ENCODE measurements around the gene PATJ.
A peak's percentile ranks its signal among the peaks of the same experiment; 100 is the strongest.
"Not testable (repeated sequence)": the region's sequence is repeated elsewhere in the genome, so short reads cannot be mapped to it uniquely, and the experiment has no call there.

The PATJ gene

DNA sequence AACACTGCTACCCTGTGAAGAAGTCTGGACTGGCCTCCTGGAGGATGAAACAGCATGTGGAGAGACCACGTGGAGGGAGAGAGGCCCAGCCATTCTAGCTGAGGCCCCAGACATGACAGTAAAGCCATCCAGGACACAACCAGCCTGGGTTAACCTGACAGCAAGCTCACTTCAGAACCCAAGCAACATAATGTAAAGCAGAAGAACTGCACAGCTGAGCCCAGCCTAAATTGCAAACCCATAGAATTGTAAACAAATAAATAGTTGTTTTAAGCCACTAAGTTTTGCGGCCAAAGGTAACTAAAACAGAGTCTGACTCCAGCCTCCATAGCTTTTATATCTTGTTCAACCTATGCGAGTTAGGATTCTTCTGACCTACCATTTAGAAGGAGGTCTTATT is 355.2 kb downstream of the PATJ start:
- no peak for DNase-seq (ENCODE audit: low spot score)

DNA sequence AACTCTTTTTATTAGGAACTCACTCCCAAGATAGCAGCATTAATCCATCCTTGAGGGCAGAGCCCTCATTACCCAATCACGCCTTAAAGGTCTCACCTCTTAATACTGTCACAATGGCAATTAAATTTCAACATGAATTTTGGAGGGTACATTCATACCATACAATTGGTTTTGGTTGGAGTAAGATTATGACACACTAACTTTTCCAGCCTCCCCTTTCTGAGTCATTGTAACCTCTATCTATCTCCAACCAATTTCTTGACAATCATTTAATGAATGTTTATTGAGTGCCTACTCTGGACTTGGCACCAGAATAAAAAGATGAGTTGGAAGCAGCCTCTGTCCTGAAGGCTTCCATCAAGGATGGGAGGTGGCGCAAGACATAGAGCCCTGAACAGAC is 358.2 kb downstream of the PATJ start:
- DNase-seq (ENCODE audit: low spot score), result no peak

DNA sequence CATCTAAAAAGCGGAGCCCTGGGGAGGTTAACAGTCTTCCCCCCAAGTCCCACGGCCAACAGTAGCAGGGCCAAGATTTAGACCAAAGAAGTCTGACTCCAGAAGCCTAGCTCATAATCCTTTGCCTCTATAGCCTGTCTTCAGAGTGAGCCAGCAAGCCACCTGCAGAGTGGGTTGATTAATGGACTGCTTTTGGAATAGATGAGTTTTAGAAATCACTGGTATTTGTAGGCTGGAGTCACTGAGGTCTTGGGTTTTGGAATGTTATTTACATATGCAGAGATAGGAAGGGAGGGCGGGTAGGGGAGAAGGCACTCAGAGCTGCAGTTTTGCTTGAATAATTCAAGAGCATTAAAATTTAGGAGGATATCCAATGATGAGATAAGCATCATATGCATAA is 361.6 kb downstream of the PATJ start:
- DNase-seq (ENCODE audit: low spot score), result no peak

DNA sequence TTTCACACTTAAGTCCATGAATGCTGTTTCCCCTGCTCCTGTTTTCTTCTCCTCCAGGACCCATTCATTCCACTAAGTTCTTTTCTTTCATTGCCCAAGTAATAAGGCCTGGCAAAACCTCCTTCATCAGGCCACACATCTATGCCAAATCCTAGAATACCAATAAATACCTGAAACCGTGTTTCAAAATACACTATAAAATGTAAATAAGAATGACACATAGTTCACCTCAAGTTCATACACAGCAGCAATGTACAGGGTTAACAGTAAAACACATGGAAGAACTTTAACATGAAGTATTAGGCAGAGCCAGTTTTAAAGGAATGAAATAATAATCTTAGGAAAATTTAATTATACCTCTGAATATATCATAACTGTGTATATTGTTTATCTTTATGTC is 365.6 kb downstream of the PATJ start:
- no peak for DNase-seq (ENCODE audit: low spot score)

DNA sequence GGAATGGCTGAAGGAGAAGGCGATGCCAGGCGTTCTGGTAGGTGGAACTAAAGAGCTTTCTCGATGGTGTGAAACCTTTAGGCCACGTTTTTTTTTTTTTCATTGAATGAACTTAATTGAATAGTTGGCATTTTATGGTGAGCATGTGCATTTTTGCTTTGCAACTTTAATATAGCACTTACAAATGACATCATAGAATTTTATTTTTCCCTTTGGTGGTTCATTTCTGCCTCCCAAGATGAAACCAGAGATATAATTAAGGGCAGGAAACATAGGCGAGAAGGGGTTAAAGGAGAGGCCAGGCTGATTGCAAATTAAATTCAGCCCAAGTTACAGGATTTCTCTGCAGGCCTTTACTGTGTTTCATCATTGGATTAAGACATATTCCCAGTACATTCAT is 366.8 kb downstream of the PATJ start:
- no peak for DNase-seq (ENCODE audit: low spot score)

DNA sequence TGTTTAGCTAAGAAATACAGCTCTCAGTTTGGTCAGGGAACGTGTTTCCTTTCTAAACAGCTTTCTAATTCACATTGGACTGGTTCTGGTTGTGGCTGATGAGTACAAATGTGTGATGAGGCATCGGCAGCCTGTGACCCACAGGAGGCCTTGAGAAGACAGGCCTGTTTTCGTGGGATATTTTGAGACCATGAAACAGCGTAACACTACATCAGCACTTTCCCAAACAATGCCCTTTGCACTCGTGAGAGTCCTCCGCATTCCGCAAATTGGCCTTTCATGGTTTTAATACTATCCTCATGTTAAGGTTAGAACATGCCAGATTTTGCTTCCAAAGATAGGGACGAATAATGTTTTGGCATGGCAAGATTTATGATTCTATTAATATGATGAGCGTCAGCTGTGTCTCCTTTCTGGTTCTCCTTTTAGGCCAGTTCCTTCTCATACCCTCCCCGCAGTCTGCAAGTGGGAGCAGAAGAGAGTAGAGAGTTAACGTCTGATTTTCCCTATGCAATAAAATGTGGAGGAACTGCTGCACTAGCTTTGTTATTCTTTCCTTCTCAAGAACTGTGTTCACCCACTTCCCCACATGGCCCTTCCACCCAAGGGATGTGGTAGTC is 368.0 kb downstream of the PATJ start:
- no peak for DNase-seq (ENCODE audit: low spot score)

DNA sequence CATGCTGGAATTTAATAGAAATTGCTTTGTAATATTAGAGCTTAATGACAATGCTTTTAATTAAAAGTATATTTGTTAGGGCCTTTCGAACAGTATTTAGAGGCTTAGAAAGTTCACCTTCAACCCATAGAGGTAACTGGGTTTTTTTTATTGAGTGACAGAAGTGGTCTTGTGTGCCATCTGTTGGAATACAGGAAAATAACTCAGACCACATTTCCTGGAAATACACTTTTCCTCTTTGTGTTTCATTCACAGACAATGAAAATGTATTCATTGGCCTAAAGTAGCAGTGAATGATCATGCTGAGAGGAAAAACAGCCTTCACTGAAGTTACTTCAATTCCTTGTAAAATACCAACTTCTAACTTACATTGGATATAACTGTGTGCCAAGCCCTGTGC is 368.8 kb downstream of the PATJ start:
- DNase-seq (ENCODE audit: low spot score), result no peak

DNA sequence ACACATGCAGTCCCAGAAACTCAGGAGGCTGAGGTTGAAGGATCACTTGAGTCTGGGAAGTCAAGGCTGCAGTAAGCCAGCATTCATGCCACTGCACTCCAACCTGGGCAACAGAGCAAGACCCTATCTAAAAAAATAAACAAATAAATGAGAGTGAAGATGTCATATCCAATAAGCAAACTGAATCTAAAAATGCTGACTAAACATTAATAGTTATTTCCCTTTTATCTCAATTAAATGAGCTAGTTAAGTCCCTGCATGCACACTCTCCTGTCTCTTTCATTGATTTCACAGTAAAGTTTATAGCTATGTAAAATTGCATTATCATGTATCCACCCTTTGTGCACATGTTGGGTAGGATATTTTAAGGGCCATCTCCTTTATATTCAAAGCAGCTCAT is 371.2 kb downstream of the PATJ start:
- no peak for DNase-seq (ENCODE audit: low spot score)

DNA sequence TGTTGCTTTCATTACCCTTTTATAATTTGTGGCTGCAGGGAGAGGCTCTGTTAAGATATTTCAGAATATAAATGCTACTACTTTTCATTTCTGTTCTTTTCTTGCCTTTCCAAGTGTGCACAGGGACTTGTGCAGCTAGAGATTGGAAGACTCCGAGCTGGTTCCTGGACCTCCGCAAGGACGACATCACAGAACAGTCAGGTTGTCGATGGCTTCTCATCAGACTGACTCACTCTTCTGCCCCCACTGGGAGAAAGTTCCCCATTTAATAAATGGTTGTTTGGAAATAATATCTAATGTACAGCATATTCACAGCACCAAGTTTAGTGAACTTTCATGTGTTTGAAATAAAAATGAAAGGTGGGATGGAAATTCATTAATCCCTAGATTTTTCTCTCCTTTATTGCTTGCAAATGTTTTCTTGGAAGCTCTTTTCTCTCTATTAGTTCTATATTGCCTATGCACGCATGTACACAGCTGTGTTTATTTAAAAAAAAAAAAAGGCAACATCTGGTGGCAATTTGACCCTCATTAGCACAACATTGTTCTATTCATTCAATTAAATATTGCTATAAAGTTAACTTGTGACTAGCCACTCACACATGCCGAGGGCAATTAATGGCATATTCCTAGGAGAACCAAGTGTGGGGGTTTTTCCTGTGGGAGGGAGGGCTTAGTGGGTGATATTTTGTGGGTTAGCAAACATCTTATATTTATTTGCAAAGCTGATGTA is 374.9 kb downstream of the PATJ start:
- DNase-seq (ENCODE audit: low spot score), result no peak

DNA sequence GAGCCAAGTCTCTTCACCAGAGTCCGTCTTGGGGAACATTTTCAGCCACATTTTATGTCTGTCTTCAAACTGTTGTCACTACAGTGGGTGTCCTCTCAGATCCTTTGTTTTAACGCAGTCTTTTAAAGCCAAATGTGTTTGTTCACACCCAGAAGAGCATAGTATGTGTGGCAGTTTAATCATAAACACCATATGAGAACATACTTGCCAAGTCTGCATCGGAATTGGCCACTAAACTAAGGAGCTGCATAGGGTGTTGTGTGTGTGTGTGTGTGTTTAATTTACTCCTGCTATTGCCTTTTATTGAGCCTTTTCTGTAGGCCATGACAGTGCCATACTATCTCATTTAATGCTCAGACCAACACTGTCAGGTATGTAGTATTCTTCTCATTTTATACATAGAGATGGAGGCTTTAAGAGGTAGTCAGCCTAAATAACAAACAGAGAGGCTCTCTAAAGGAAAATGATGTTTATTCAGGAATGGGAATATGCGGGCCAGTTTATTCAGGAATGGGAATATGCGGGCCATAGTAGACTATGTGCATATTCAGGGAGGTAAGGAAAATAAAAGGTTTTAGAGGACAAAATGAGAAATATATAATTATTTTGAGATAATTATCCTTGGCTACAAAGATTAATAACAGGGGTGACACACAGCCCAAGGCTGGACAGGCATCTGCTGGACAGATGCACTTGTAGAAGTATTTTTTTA is 384.5 kb downstream of the PATJ start:
- no peak for DNase-seq (ENCODE audit: low spot score)

DNA sequence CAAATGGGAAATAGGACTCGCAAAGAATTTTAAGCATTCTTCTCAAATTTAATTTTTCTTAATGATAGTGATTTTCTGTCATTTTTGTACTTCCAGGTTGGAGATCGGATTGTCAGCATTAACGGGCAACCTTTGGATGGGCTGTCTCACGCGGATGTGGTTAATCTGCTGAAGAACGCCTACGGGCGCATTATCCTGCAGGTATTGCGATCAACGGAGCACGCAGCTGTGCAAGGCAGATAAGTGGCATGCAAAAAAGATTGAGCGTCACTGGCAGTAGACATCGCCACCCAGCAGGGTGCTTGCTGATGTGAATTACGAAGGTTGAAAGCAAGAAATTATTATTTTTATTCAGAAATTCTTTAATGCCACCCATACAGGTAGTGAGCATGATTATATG is 386.5 kb downstream of the PATJ start:
- DNase-seq (ENCODE audit: low spot score), result no peak

DNA sequence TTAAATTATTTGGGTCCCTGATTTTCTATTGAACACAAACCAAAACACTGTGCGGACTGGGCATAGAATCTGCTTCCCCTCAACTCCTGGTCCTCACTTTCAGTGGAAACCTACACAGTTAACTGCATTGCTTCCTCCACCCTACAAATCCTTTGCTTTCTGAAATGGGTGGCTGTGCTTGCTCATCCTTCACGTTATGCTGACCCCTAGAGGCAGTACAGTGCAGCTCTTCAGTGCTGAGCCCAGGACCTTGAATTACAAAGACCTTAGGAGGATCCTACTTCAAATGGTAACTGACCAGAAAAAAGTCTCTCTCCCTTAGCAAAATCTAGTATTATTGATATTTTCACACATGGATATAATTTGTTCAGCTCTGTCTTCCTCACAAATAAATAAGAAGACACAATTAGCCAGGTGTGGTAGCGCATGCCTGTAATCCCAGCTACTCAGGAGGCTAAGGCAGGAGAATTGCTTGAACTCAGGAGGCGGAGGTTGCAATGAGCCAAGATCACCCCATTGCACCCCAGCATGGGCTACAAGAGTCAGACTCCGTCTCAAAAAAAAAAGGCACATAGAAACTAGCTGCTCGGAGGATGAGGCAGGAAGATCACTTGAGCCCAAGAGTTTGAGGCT is 388.9 kb downstream of the PATJ start:
- DNase-seq (ENCODE audit: low spot score), result peak; percentile 71

DNA sequence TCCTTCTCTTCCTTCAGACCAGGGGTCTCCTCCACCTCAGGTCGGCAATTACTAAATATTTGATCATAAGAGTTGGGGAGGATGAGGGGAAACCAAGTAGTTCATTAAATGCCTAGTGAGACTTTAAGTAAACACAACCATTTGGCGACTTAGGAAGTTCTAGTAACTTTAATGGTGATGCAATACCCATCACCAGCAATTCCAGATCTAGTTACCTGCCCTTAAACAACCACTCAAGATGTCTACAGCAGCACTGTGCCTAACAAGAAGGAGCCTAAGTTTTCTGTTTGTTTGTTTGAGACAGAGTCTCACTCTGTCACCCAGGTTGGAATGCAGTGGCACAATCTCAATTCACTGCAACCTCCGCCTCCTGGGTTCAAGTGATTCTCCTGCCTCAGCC is 395.7 kb downstream of the PATJ start:
- DNase-seq (ENCODE audit: low spot score), result no peak

DNA sequence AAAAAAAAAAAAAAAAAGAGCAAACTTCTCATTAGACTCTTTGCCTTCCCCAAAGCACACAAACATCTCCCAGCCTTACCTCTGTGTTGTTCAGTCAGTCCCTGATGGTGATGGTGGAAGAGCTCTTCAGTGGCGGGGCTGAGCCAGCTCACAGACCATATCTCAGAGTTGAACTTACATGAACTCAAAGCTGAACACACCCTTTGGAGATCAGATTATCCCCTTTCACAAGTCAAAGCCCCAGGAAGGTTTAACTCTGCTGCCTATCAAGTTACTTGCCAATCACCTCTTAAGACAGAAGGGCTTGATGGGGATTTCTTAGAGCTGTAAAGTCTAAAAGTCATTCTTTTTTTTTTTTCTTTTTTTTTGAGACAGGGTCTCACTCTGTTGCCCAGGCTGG is 397.1 kb downstream of the PATJ start:
- DNase-seq (ENCODE audit: low spot score), result no peak

DNA sequence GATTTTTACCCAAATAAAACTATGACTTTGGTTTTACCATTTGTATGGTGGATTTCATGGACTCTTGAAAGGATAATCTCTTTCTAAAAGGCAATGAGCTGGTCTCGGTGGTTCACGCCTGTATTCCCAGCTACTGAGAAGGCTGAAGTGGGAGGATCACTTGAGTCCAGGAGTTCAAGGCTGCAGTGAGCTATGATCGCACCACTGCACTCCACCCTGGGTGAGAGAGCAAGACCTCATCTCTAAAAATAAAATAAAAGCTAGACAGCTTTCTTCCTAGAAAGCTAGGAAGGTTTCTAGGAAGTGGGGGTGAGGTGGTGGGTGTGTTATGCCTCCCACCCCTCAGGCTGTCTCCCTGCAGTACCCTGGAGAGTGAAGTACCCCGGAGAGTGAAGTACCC is 398.4 kb downstream of the PATJ start:
- DNase-seq (ENCODE audit: low spot score), result no peak

DNA sequence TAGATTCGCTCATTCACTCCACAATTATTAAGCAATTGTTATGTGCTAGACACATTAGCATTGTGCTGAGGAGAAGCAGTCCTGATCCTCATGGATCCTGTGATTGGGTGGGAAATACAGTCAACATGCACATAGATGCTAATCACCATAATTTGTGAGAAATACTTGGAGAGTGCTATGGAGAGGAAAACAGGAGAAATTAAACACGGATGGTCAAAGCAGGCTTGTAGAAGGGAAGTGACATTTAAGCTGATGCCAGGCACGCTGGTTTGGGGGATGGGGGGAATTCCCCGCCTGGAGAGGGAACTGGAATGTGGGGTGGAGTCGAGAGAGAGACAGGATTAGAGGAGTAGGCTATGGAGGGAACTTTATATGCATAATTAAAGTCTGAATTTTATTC is 400.2 kb downstream of the PATJ start:
- DNase-seq (ENCODE audit: low spot score), result peak; percentile 54

DNA sequence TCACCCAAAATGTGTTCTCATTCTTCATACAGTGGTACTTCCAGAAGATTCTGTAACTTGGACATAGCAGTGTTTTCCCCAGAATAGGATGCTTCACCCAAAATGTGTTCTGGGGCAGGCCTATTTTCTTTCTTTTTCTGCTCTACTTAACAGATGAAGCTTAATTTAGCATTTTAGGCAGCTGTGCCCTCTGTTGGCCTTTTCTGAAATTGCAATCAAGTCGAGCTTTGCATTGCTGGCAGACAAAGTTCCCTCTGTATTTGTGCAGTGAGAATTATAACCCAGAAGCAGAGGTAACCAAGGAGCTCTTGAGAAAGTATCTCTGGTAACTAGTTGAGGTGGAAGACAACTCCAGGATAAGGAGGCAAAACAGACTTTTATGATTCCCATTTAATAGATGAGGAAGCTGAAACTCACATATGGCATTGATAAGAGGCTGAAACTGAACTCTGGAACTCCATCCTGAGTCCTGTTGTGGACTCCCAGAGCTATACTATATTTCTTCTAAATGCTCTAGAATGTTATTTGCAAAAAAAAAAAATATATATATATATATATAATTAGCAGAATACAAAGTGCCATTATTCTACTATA is 402.1 kb downstream of the PATJ start:
- peak; percentile 66 for DNase-seq (ENCODE audit: low spot score)

DNA sequence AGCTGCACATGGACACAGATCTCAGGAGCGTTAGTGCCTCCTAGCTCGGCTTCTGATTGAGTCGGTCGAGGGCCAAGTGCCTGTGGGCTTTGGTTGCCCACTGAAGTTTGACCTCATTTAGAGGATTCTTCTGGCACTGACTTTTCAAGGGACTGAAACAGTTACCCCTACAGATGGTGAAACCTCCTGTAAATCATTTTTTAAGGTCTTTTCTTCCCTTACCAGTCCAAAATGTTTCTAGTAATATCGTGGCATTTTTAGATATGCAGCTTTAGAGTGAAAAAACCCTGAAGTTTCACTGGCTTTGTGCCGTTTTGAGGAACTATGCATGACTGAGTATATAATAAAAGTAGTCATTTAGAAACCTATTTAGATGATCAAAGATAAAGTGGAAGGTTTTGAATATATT is 417.7 kb downstream of the PATJ start:
- no peak for DNase-seq (ENCODE audit: low spot score)

DNA sequence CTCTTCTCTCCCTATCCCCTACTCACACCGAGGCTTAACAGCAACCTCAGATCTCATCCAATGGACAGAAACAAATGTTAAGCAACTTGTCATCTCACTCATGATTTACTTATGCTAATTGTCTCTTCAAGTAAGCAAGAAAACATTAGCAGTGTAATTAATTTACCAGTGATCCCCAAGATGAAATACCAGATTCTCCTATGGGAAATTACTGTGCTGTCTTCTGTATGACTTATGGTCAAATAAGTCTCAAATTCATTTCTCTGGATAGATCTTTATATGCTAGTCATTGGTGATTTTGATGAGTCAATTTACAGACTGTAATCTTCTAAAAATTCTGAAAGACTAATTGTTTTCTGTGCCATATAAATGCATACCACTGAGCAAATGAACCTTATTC is 419.4 kb downstream of the PATJ start:
- DNase-seq (ENCODE audit: low spot score), result no peak

DNA sequence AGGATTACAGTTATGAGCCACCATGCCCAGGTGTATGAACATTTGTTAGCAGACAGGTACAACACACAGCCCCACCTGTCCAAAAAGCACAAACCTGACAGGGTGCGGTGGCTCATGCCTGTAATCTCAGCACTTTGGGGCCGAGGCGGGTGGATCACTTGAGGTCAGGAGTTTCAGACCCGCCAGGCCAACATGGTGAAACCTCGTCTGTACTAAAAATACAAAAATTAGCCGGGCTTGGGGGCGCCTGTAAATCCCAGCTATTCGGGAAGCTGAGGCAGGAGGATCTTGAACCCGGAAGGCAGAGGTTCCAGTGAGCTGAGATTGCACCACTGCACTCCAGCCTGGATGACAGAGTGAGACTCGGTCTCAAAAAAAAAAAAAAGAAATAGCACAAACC is 428.1 kb downstream of the PATJ start:
- DNase-seq (ENCODE audit: low spot score), result not testable (repeated sequence)

DNA sequence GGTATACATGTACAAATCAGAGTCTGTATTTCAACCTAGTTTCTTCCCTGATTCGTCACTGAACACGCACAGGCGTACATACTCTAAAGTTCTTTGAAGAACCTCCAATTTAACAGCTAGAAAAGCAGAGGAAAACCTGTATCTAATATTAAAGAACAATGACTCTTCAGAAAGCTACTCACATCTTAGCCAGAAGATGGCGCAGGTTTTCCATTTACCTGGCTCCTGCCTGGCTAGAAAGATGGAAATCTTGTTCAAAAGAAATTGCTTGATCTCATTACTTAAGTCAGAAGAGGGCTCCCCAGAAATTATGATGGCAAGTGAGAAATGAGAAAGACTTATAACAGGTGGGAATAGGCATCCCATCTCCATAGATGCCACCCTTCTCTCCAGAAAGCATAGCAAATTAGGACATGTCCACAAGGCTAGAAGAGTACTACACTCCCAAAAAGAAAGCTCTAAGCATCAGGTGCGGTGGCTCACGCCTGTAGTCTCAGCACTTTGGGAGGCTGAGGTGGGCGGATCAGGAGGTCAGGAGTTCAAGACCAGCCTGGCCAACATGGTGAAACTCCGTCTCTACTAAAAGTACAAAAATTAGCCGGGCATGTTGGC is 433.4 kb downstream of the PATJ start:
- DNase-seq (ENCODE audit: low spot score), result peak; percentile 68

Data from GM03348 (cell line).